RWPE2 (cell line): ENCODE data around the gene FBXL17.
A peak's percentile ranks its signal among the peaks of the same experiment; 100 is the strongest.

Experiments
- ATAC-seq: fragments of 200-7000 bp; cut with Tn5 transposase; 3 replicates; pipeline ENCODE4 v1.9.1; 2021; ENCODE audit warnings: low read depth
- DNase-seq: peaks from one replicate; pipeline ENCODE4 v3.0.0-alpha.2; 2020; ENCODE audit warnings: low spot score
- H3K27ac ChIP-seq: fragments of 450-650 bp; 2 replicates; pipeline ENCODE4 v1.5.1; 2017; ENCODE audit warnings: mild to moderate bottlenecking; ENCODE audit not compliant: poor library complexity, severe bottlenecking
- H3K27me3 ChIP-seq: fragments of 250-450 bp; sonication (Bioruptor Pico); 2 replicates; pipeline ENCODE4 v1.5.1; 2021; ENCODE audit warnings: mild to moderate bottlenecking, moderate library complexity; ENCODE audit not compliant: insufficient read depth, poor library complexity, severe bottlenecking
- H3K36me3 ChIP-seq: fragments of 250-450 bp; sonication (Bioruptor Pico); 2 replicates; pipeline ENCODE4 v1.5.1; 2020; ENCODE audit warnings: low read depth, mild to moderate bottlenecking, moderate library complexity
- H3K4me1 ChIP-seq: fragments of 250-450 bp; sonication (Bioruptor Pico); 2 replicates; pipeline ENCODE4 v1.5.1; 2021; ENCODE audit warnings: mild to moderate bottlenecking, moderate library complexity; ENCODE audit not compliant: insufficient read depth, poor library complexity, severe bottlenecking
- H3K4me3 ChIP-seq: fragments of 250-450 bp; sonication (Bioruptor Pico); 2 replicates; pipeline ENCODE4 v1.5.1; 2021; ENCODE audit warnings: mild to moderate bottlenecking, moderate library complexity; ENCODE audit not compliant: severe bottlenecking
- H3K9me3 ChIP-seq: fragments of 250-450 bp; sonication (Bioruptor Pico); 2 replicates; pipeline ENCODE4 v1.5.1; 2021; ENCODE audit warnings: mild to moderate bottlenecking, moderate library complexity; ENCODE audit not compliant: severe bottlenecking
- CTCF ChIP-seq: fragments of 450-650 bp; IDR thresholded peaks from one replicate; pipeline ENCODE4 v1.5.1; 2017; ENCODE audit warnings: mild to moderate bottlenecking, moderate library complexity; ENCODE audit not compliant: poor library complexity, severe bottlenecking

Gene FBXL17

DNA sequence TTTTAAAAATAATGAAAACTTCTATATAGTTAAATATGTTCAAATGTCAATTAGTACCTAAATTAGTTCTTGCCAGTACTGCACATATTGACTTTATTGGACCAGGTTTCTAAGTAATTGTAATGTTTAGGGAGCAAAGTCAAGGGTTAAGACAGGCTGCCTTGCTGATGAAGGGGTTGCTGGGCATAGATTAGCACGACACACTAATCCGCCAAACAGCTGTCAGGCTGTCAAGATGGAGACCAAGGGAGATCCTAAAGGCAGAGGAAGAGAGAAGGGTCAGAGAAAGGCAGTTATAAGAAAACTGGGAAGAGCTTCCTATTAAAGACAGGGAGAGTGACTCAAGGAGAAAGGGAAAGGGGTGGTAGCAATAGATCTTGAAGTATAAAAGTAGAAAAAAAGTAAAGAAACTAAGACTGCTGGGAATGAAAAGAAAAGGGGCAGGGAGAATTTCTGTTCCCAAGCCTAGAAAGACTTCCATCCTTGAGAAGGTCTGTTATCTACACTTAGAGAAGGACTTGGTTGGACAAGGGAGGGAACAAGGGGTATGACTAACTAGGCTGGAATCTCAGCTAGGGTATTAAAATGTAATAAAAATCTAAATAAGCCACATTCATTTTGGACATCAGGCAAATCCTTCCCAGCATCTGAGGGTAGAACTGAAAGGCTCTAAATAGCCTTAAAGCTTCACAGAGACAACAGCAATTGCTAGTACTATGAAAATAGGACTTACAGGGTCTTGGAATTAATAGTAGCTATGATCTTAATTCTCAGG lies 188.7 kb downstream of the FBXL17 start:
- TF ChIP-seq CTCF: no peak
- Histone ChIP-seq H3K27ac (no peak overlapping the region), H3K36me3 (no peaks in the 10 kb centered on the region), H3K4me3 (no peak overlapping the region), H3K9me3 (no peaks in the 10 kb centered on the region), H3K27me3 (no peaks in the 10 kb centered on the region), H3K4me1 (no peaks in the 10 kb centered on the region)
- DNase-seq (no peak), ATAC-seq (peak; percentile 73)

DNA sequence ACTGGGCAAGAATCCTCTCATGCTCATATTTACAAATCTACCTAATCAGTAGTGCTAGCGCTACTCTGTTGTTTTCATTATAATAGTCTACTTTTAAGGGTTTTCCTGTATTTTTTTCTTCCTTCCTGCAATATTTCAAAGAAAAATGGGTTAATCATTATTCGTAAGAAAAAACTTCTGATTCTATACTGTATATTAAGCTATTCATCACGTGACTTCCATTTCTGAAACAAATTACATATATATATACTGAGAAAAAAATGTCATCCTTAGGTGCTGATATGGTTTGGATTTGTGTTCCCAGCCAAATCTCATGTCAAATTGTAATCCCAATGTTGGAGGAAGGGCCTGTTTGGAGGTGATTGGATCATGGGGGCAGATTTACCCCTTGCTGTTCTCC lies 197.0 kb downstream of the FBXL17 start:
- no peak for ATAC-seq
- Histone ChIP-seq H3K4me1 (no peaks in the 10 kb centered on the region), H3K4me3 (no peak overlapping the region), H3K36me3 (no peaks in the 10 kb centered on the region), H3K27ac (no peak overlapping the region), H3K27me3 (no peaks in the 10 kb centered on the region), H3K9me3 (no peaks in the 10 kb centered on the region)
- TF ChIP-seq CTCF: no peak
- no peak for DNase-seq

GRCh38 chr5:108181975-108182374 lies 199.9 kb downstream of the FBXL17 start:
- Histone ChIP-seq H3K27me3 (no peaks in the 10 kb centered on the region), H3K27ac (no peak overlapping the region), H3K4me1 (no peaks in the 10 kb centered on the region), H3K36me3 (no peaks in the 10 kb centered on the region), H3K9me3 (no peaks in the 10 kb centered on the region), H3K4me3 (no peak overlapping the region)
- no peak for ATAC-seq
- DNase-seq: no peak
- TF ChIP-seq CTCF: no peak

DNA sequence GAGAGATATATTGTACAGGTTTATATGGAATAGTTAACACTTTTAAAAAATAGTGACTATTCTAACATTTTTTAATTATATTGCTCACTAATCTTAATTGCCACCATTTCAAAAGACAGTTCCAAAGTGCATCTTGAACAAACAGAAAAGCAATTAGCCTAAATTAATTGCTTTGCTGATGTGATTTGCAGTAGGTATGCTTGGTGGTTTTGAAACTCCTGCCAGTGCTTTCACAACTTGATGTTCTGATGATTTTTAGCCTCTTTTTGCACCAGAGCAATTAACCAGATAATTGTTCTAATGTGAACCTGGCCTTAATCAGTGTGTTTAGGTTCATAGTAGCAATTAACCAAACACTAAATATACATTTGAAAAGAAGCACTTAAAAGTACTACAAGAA lies 207.6 kb downstream of the FBXL17 start:
- Histone ChIP-seq H3K27ac (no peak overlapping the region), H3K4me3 (no peak overlapping the region), H3K36me3 (no peaks in the 10 kb centered on the region), H3K4me1 (no peaks in the 10 kb centered on the region), H3K9me3 (no peaks in the 10 kb centered on the region), H3K27me3 (no peaks in the 10 kb centered on the region)
- TF ChIP-seq CTCF: no peak
- no peak for ATAC-seq
- no peak for DNase-seq

DNA sequence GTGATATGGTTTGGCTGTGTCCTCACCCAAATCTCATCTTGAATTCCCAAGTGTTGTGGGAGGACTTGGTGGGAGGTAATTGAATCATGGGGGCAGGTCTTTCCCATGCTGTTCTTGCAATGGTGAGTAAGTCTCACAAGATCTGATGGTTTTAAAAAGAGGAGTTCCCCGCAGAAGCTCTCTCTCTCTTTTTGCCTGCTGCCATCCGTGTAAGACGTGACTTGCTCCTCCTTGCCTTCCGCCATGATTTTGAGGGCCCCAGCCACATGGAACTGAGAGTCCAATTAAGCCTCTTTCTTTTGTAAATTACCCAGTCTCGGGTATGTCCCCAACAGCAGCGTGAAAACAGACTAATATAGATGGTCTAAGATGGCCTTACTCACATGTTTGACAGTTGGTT lies 210.1 kb downstream of the FBXL17 start:
- no peak for TF ChIP-seq CTCF
- ATAC-seq (no peak), DNase-seq (no peak)
- Histone ChIP-seq H3K36me3 (no peaks in the 10 kb centered on the region), H3K27me3 (no peaks in the 10 kb centered on the region), H3K9me3 (no peaks in the 10 kb centered on the region), H3K27ac (no peak overlapping the region), H3K4me3 (no peak overlapping the region), H3K4me1 (no peaks in the 10 kb centered on the region)
